GM23338 (cell line): ENCODE measurements around the gene GNA12. TPM values are rescaled to one million over a fixed set of nuclear protein-coding genes. Genes with fewer than 3 reads are reported as not detected.

Experiments used
- ATAC-seq: fragments of 200-7000 bp; cut with Tn5 transposase; 3 replicates; pipeline ENCODE4 v1.9.1; 2020
- DNase-seq: peaks from one replicate; pipeline ENCODE4 v3.0.0-alpha.2; 2015; ENCODE audit warnings: low spot score
- H2AFZ ChIP-seq: fragments of 200-600 bp; sonication (generic); 2 replicates; pipeline ENCODE4 v1.8.0; 2016; ENCODE audit warnings: antibody characterized with exemption, mild to moderate bottlenecking, moderate library complexity
- H3F3A ChIP-seq: fragments of 200-600 bp; sonication (generic); replicated peaks from 2 replicates; pipeline ENCODE4 v1.8.0; 2017; ENCODE audit warnings: antibody characterized with exemption, mixed run types, low read depth
- H3K27ac ChIP-seq: fragments of 200-600 bp; sonication (generic); 2 replicates; pipeline ENCODE4 v1.6.1; 2016; ENCODE audit warnings: low read depth
- H3K27me3 ChIP-seq: fragments of 200-600 bp; sonication (generic); 2 replicates; pipeline ENCODE4 v1.8.0; 2016; ENCODE audit warnings: mild to moderate bottlenecking, mixed run types, moderate library complexity; ENCODE audit not compliant: insufficient read depth
- H3K36me3 ChIP-seq: fragments of 200-600 bp; sonication (generic); 2 replicates; pipeline ENCODE4 v1.8.0; 2016; ENCODE audit warnings: mild to moderate bottlenecking; ENCODE audit not compliant: insufficient read depth
- H3K4me1 ChIP-seq: fragments of 200-600 bp; sonication (generic); 2 replicates; pipeline ENCODE4 v1.8.0; 2016; ENCODE audit warnings: mild to moderate bottlenecking, moderate library complexity; ENCODE audit not compliant: insufficient read depth
- H3K4me2 ChIP-seq: fragments of 200-600 bp; sonication (generic); 2 replicates; pipeline ENCODE4 v1.7.1; 2017; ENCODE audit warnings: mixed run types
- H3K4me3 ChIP-seq: fragments of 200-600 bp; sonication (generic); 2 replicates; pipeline ENCODE4 v1.6.1; 2016; ENCODE audit warnings: mixed run types
- H3K79me2 ChIP-seq: fragments of 200-600 bp; sonication (generic); replicated peaks from 2 replicates; pipeline ENCODE4 v1.8.0; 2017; ENCODE audit warnings: mild to moderate bottlenecking; ENCODE audit not compliant: insufficient read depth
- H3K9me2 ChIP-seq: fragments of 200-600 bp; sonication (generic); 2 replicates; pipeline ENCODE4 v1.8.0; 2017; ENCODE audit not compliant: insufficient read depth
- H4K20me1 ChIP-seq: fragments of 200-600 bp; sonication (generic); replicated peaks from 2 replicates; pipeline ENCODE4 v1.8.0; 2017; ENCODE audit warnings: mild to moderate bottlenecking; ENCODE audit not compliant: insufficient read depth
- H3K27ac Mint-ChIP-seq: 2 replicates; pipeline ENCODE4 v1.8.0; 2020; ENCODE audit warnings: inconsistent platforms, mild to moderate bottlenecking, moderate library complexity, mixed read lengths
- H3K27me3 Mint-ChIP-seq: 3 replicates; pipeline ENCODE4 v1.8.0; 2022; ENCODE audit warnings: low read depth, mild to moderate bottlenecking, moderate library complexity, mixed read lengths, inconsistent platforms; ENCODE audit not compliant: insufficient read depth, poor library complexity
- H3K36me3 Mint-ChIP-seq: 3 replicates; pipeline ENCODE4 v1.8.0; 2021; ENCODE audit warnings: low read depth, mild to moderate bottlenecking, inconsistent platforms, moderate library complexity, mixed read lengths
- H3K4me1 Mint-ChIP-seq: 3 replicates; pipeline ENCODE4 v1.8.0; 2020; ENCODE audit warnings: mild to moderate bottlenecking, inconsistent platforms, mixed read lengths
- H3K4me3 Mint-ChIP-seq: 3 replicates; pipeline ENCODE4 v1.8.0; 2021; ENCODE audit warnings: moderate library complexity, mild to moderate bottlenecking, inconsistent platforms, mixed read lengths
- H3K9me3 Mint-ChIP-seq: 3 replicates; pipeline ENCODE4 v1.8.0; 2020; ENCODE audit warnings: moderate library complexity, mild to moderate bottlenecking, inconsistent platforms, mixed read lengths
- CREB1 ChIP-seq: fragments of 250-450 bp; sonication (Bioruptor Pico); IDR thresholded peaks from 2 replicates; pipeline ENCODE4 v1.5.0; 2020; ENCODE audit warnings: low read depth, mild to moderate bottlenecking, moderate library complexity
- EZH2 ChIP-seq: fragments of 200-600 bp; sonication (generic); IDR thresholded peaks from one replicate; pipeline ENCODE4 v1.8.0; 2017; ENCODE audit warnings: antibody characterized with exemption, mild to moderate bottlenecking, low read depth; ENCODE audit not compliant: unreplicated experiment
- EZH2phosphoT487 ChIP-seq: fragments of 200-600 bp; sonication (generic); IDR thresholded peaks from one replicate; pipeline ENCODE4 v1.8.1; 2018; ENCODE audit warnings: antibody characterized with exemption; ENCODE audit not compliant: unreplicated experiment
- JUNB ChIP-seq: IDR thresholded peaks from one replicate; pipeline ENCODE4 v1.6.1; 2016; ENCODE audit warnings: antibody characterized with exemption; ENCODE audit not compliant: unreplicated experiment
- NANOG ChIP-seq: IDR thresholded peaks from 2 replicates; pipeline ENCODE4 v1.6.1; 2016; ENCODE audit warnings: antibody characterized with exemption, borderline replicate concordance
- POLR2AphosphoS5 ChIP-seq: IDR thresholded peaks from 2 replicates; pipeline ENCODE4 v1.6.1; 2016; ENCODE audit warnings: antibody characterized with exemption, low read depth
- STAT1 ChIP-seq: IDR thresholded peaks from one replicate; pipeline ENCODE4 v1.6.1; 2016; ENCODE audit warnings: antibody characterized with exemption; ENCODE audit not compliant: unreplicated experiment
- ZNF114 ChIP-seq: fragments of 250-450 bp; sonication (Bioruptor Pico); IDR thresholded peaks from 2 replicates; pipeline ENCODE4 v1.5.0; 2020; ENCODE audit warnings: mild to moderate bottlenecking, moderate library complexity
- ZNF331 ChIP-seq: fragments of 250-450 bp; sonication (Bioruptor Pico); IDR thresholded peaks from 2 replicates; pipeline ENCODE4 v1.5.0; 2020; ENCODE audit warnings: low read depth, mild to moderate bottlenecking, moderate library complexity
- polyA plus RNA-seq: library from polyadenylated mRNA; unstranded; fragments of >200 nt; fragmentation: Nextera tagmentation; extraction: Ambion mirVana; gene quantifications from 2 replicates; pipeline ENCODE4 v1.2.1, GENCODE V29; 2016
- total RNA-seq: library from RNA; depleted of rRNA; stranded (reverse); fragments of >200 nt; shearing (Covaris generic); gene quantifications from 2 replicates; pipeline ENCODE4 v1.2.3, GENCODE V29; 2014
- TF ChIP-seq, protein P1 (sequence below): IDR thresholded peaks from 2 replicates; pipeline ENCODE4 v1.6.1; 2016; ENCODE audit warnings: antibody characterized with exemption
- TF ChIP-seq, protein P2 (sequence below): IDR thresholded peaks from one replicate; pipeline ENCODE4 v1.6.1; 2018; ENCODE audit warnings: antibody characterized with exemption; ENCODE audit not compliant: unreplicated experiment
- TF ChIP-seq, protein P3 (sequence below), 2 experiments: fragments of 200-600 bp in 1 of 2; sonication (generic) in 1 of 2; conservative IDR thresholded peaks; 2 replicates each; pipeline versions ENCODE4 v1.5.1 to v1.6.1; 2016 to 2017; ENCODE audit warnings: antibody characterized with exemption in 2 of 2, low read depth in 2 of 2, mild to moderate bottlenecking in 2 of 2, moderate library complexity in 1 of 2

The GNA12 gene
- total and polyA plus RNA-seq, 2 experiments from 2014 or later: 24.0 to 87.7 TPM

DNA sequence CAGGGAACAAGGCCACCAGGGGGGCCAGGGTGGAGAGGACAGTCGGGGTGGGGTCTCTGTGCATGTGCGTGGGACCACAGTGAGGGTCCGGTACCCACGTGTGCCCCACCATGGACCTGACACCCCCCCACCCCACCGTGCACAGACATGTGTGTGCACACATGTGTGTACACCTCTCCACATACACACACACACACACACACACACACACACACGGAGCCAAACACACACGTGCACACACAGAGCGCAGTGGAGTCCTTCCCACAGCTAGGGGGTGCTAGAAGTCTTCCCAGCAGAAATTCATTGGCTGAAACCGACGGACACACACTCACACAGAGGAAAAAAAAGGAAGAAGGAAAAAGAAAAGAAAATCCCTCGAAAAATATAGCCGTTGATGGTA, 42.8 kb upstream of the GNA12 start:
- H3K4me3 ChIP-seq: no peak overlapping the region
- ATAC-seq (peak; percentile 85), DNase-seq (peak; percentile 91)
- TF ChIP-seq, protein P1, sequence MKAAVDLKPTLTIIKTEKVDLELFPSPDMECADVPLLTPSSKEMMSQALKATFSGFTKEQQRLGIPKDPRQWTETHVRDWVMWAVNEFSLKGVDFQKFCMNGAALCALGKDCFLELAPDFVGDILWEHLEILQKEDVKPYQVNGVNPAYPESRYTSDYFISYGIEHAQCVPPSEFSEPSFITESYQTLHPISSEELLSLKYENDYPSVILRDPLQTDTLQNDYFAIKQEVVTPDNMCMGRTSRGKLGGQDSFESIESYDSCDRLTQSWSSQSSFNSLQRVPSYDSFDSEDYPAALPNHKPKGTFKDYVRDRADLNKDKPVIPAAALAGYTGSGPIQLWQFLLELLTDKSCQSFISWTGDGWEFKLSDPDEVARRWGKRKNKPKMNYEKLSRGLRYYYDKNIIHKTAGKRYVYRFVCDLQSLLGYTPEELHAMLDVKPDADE: no peak
- TF ChIP-seq ZNF114 (CRISPR knock-in tag) (no peak), NANOG (no peak), CREB1 (peak; percentile 28; the same call in 1 of the 2 replicates), EZH2phosphoT487 (no peak), POLR2AphosphoS5 (no peak), JUNB (no peak)
- TF ChIP-seq, protein P2, sequence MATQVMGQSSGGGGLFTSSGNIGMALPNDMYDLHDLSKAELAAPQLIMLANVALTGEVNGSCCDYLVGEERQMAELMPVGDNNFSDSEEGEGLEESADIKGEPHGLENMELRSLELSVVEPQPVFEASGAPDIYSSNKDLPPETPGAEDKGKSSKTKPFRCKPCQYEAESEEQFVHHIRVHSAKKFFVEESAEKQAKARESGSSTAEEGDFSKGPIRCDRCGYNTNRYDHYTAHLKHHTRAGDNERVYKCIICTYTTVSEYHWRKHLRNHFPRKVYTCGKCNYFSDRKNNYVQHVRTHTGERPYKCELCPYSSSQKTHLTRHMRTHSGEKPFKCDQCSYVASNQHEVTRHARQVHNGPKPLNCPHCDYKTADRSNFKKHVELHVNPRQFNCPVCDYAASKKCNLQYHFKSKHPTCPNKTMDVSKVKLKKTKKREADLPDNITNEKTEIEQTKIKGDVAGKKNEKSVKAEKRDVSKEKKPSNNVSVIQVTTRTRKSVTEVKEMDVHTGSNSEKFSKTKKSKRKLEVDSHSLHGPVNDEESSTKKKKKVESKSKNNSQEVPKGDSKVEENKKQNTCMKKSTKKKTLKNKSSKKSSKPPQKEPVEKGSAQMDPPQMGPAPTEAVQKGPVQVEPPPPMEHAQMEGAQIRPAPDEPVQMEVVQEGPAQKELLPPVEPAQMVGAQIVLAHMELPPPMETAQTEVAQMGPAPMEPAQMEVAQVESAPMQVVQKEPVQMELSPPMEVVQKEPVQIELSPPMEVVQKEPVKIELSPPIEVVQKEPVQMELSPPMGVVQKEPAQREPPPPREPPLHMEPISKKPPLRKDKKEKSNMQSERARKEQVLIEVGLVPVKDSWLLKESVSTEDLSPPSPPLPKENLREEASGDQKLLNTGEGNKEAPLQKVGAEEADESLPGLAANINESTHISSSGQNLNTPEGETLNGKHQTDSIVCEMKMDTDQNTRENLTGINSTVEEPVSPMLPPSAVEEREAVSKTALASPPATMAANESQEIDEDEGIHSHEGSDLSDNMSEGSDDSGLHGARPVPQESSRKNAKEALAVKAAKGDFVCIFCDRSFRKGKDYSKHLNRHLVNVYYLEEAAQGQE: no peak
- TF ChIP-seq, protein P3, sequence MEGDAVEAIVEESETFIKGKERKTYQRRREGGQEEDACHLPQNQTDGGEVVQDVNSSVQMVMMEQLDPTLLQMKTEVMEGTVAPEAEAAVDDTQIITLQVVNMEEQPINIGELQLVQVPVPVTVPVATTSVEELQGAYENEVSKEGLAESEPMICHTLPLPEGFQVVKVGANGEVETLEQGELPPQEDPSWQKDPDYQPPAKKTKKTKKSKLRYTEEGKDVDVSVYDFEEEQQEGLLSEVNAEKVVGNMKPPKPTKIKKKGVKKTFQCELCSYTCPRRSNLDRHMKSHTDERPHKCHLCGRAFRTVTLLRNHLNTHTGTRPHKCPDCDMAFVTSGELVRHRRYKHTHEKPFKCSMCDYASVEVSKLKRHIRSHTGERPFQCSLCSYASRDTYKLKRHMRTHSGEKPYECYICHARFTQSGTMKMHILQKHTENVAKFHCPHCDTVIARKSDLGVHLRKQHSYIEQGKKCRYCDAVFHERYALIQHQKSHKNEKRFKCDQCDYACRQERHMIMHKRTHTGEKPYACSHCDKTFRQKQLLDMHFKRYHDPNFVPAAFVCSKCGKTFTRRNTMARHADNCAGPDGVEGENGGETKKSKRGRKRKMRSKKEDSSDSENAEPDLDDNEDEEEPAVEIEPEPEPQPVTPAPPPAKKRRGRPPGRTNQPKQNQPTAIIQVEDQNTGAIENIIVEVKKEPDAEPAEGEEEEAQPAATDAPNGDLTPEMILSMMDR (conservative IDR thresholded peaks at IDR 0.05; ENCODE audit: low read depth in 2 of 2): peak; percentile 95 to 96
- H3K9me3 Mint-ChIP-seq: no peaks in the 10 kb centered on the region
- H3K4me1 ChIP-seq: peaks cover 7% of the 10 kb centered on the region
- no peak overlapping the region for H3K27ac ChIP-seq
- no peaks in the 10 kb centered on the region for H3K27me3 ChIP-seq
- no peak overlapping the region for H3K27ac Mint-ChIP-seq
- no peaks in the 10 kb centered on the region for H3K36me3 Mint-ChIP-seq
- no peaks in the 10 kb centered on the region for H4K20me1 ChIP-seq
- no peak overlapping the region for H3K4me3 Mint-ChIP-seq
- no peaks in the 10 kb centered on the region for H3K9me2 ChIP-seq
- no peak overlapping the region for H3K4me2 ChIP-seq
- H3K27me3 Mint-ChIP-seq: peaks cover 7% of the 10 kb centered on the region
- no peaks in the 10 kb centered on the region for H3K36me3 ChIP-seq
- no peaks in the 10 kb centered on the region for H3F3A ChIP-seq
- peaks cover 18% of the 10 kb centered on the region for H3K4me1 Mint-ChIP-seq
- no peaks in the 10 kb centered on the region for H3K79me2 ChIP-seq
- no peak overlapping the region for H2AFZ ChIP-seq

DNA sequence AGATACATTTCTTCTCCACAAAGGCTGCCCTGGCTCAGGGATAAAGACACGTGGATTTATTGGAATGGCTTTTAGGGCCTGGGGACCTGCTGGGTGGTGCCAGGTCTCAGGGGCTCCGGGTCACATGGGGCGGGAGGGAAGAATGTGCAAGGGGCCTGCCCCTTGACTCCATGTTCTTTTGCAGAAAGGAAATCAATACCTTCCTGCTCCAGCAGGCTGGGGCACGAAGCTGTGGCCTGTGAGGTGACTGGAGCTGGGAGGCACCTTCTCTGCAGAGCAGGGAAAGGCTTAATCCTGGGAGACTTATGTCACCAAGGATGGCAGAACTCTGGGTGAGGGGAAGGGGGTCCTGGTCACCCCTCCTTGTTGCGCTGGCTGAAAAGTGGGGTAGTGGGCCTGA, 42.3 kb upstream of the GNA12 start:
- H3K79me2 ChIP-seq: no peaks in the 10 kb centered on the region
- H3K9me2 ChIP-seq: no peaks in the 10 kb centered on the region
- H3K27me3 ChIP-seq: no peaks in the 10 kb centered on the region
- H3F3A ChIP-seq: no peaks in the 10 kb centered on the region; the same call in 1 of the 2 replicates
- no peak overlapping the region for H3K4me2 ChIP-seq
- peak overlapping the region; percentile 81; the same call in 1 of the 2 replicates for H2AFZ ChIP-seq
- H3K36me3 ChIP-seq: no peaks in the 10 kb centered on the region
- no peaks in the 10 kb centered on the region for H3K9me3 Mint-ChIP-seq
- no peaks in the 10 kb centered on the region for H3K36me3 Mint-ChIP-seq
- no peak overlapping the region for H3K27ac ChIP-seq
- no peak; the same call in 2 of the 3 replicates for ATAC-seq
- peaks cover 10% of the 10 kb centered on the region for H3K4me1 ChIP-seq
- H3K27ac Mint-ChIP-seq: no peak overlapping the region
- peaks cover 21% of the 10 kb centered on the region for H3K4me1 Mint-ChIP-seq
- no peak for DNase-seq
- peaks cover 7% of the 10 kb centered on the region for H3K27me3 Mint-ChIP-seq
- no peak overlapping the region for H3K4me3 Mint-ChIP-seq
- H4K20me1 ChIP-seq: no peaks in the 10 kb centered on the region
- H3K4me3 ChIP-seq: no peak overlapping the region
- TF ChIP-seq POLR2AphosphoS5 (no peak), ZNF114 (CRISPR knock-in tag) (no peak), NANOG (no peak), ZNF331 (CRISPR knock-in tag) (no peak), STAT1 (no peak), EZH2 (no peak)
- TF ChIP-seq, protein P2: no peak
- TF ChIP-seq, protein P1: no peak
